HCT116 (cell line): ENCODE results near the gene ZNF692. TPM values are rescaled to one million over a fixed set of nuclear protein-coding genes. Genes with fewer than 3 reads are reported as not detected.

Experiments
- ATAC-seq: fragments of 200-7000 bp; cut with Tn5 transposase; 2 replicates; pipeline ENCODE4 v1.9.1; 2020; ENCODE audit warnings: mild to moderate bottlenecking, moderate library complexity
- BruUV-seq: library from RNA; stranded (reverse); fragments of 400-500 nt; replicated peaks from 2 replicates; lab custom pipeline; 2021; lab: Mats Ljungman, UMichigan
- CTCF ChIA-PET: fragments of 300-600 bp; sonication (Branson Sonifier 250); formaldehyde crosslinking; loops from one replicate; lab custom pipeline; 2021; ENCODE audit warnings: antibody characterized with exemption; lab: Charles Lee
- POLR2A ChIA-PET: fragments of 300-600, 350-600 bp; sonication (Branson Sonifier 250); formaldehyde crosslinking; loops from one replicate; lab custom pipeline; 2021; ENCODE audit warnings: antibody characterized with exemption; lab: Charles Lee
- RAD21 ChIA-PET, 2 experiments: fragments of 300-600 bp; sonication (Branson Sonifier 250); formaldehyde crosslinking; loops; one replicate each; lab custom pipeline; 2023; ENCODE audit warnings: low total read pairs in 2 of 2; ENCODE audit not compliant: uncharacterized antibody in 2 of 2, unreplicated experiment in 2 of 2, low non-redundant PET in 1 of 2; lab: Charles Lee
- DNase-seq: peaks from one replicate; pipeline ENCODE4 v3.0.0-alpha.2; 2010; ENCODE audit warnings: low read depth, low spot score
- H2AFZ ChIP-seq: fragments of 200-600 bp; shearing (Covaris generic), sonication (generic); 2 replicates; pipeline ENCODE4 v1.6.1; 2017; ENCODE audit warnings: low read depth, mixed run types, mixed read lengths, antibody characterized with exemption, low read length; ENCODE audit not compliant: poor library complexity, severe bottlenecking
- H3K27ac ChIP-seq: 2 replicates; pipeline ENCODE4 v1.5.1; 2012; ENCODE audit warnings: low read depth, low read length
- H3K27me3 ChIP-seq: fragments of 200-600 bp; sonication (generic); 2 replicates; pipeline ENCODE4 v1.6.1; 2016; ENCODE audit warnings: mixed run types, low read length, mixed read lengths; ENCODE audit not compliant: insufficient read depth
- H3K36me3 ChIP-seq, 2 experiments: fragments of 200-500 bp in 1 of 2; fragments of 200-600 bp in 1 of 2; sonication (Bioruptor generic) in 1 of 2; sonication (generic) in 1 of 2; 2 replicates each; pipeline versions ENCODE4 v1.5.1 to v1.6.1; 2014 to 2016; ENCODE audit warnings: low read length in 2 of 2, inconsistent platforms in 1 of 2, mixed read lengths in 1 of 2, mixed run types in 1 of 2; ENCODE audit not compliant: insufficient read depth in 2 of 2, control insufficient read depth in 1 of 2
- H3K4me1 ChIP-seq, 2 experiments: fragments of 200-600 bp in 1 of 2; sonication (generic) in 1 of 2; 2 replicates each; pipeline versions ENCODE4 v1.5.1 to v1.6.1; 2012 to 2017; ENCODE audit warnings: low read length in 2 of 2, inconsistent platforms in 1 of 2, mild to moderate bottlenecking in 1 of 2, mixed read lengths in 1 of 2, mixed run types in 1 of 2, moderate library complexity in 1 of 2; ENCODE audit not compliant: insufficient read depth in 2 of 2, control insufficient read depth in 1 of 2
- H3K4me2 ChIP-seq: fragments of 200-600 bp; sonication (generic); 2 replicates; pipeline ENCODE4 v1.6.1; 2017; ENCODE audit warnings: mixed run types, low read length, mixed read lengths
- H3K4me3 ChIP-seq, 2 experiments: fragments of 200-600 bp in 1 of 2; sonication (generic) in 1 of 2; replicated peaks in 1 of 2; 2 replicates each; pipeline ENCODE4 v1.5.1; 2011 to 2016; ENCODE audit warnings: low read length in 2 of 2, control low read depth in 1 of 2, low read depth in 1 of 2, mild to moderate bottlenecking in 1 of 2, mixed read lengths in 1 of 2, mixed run types in 1 of 2
- H3K79me2 ChIP-seq: fragments of 200-600 bp; sonication (generic); 2 replicates; pipeline ENCODE4 v1.6.1; 2017; ENCODE audit warnings: mild to moderate bottlenecking, mixed run types, low read length, moderate library complexity, mixed read lengths; ENCODE audit not compliant: insufficient read depth
- H3K9ac ChIP-seq: fragments of 200-600 bp; sonication (generic); 2 replicates; pipeline ENCODE4 v1.6.1; 2016; ENCODE audit warnings: low read length, mixed read lengths
- H3K9me2 ChIP-seq: fragments of 200-600 bp; sonication (generic), shearing (Covaris generic); 2 replicates; pipeline ENCODE4 v1.6.1; 2017; ENCODE audit warnings: mixed run types, mild to moderate bottlenecking, moderate library complexity; ENCODE audit not compliant: insufficient read depth
- H3K9me3 ChIP-seq, 2 experiments: fragments of 200-500 bp in 1 of 2; fragments of 200-600 bp in 1 of 2; sonication (Bioruptor generic) in 1 of 2; sonication (generic) in 1 of 2; 2 replicates each; pipeline ENCODE4 v1.6.1; 2014 to 2017; ENCODE audit warnings: low read length in 2 of 2, mixed read lengths in 2 of 2, inconsistent platforms in 1 of 2, low read depth in 1 of 2, mild to moderate bottlenecking in 1 of 2, mixed run types in 1 of 2, moderate library complexity in 1 of 2; ENCODE audit not compliant: control insufficient read depth in 1 of 2, insufficient read depth in 1 of 2
- H4K20me1 ChIP-seq: fragments of 200-600 bp; sonication (generic), shearing (Covaris generic); 2 replicates; pipeline ENCODE4 v1.6.1; 2017; ENCODE audit warnings: mixed run types, mild to moderate bottlenecking, moderate library complexity; ENCODE audit not compliant: insufficient read depth
- CBX3 ChIP-seq: IDR thresholded peaks from 2 replicates; pipeline ENCODE4 v1.6.1; 2012; ENCODE audit warnings: low read depth
- JUND ChIP-seq: IDR thresholded peaks from 2 replicates; pipeline ENCODE4 v1.6.1; 2012
- MAX ChIP-seq: IDR thresholded peaks from 2 replicates; pipeline ENCODE4 v1.6.1; 2012
- POLR2A ChIP-seq: IDR thresholded peaks from 2 replicates; pipeline ENCODE4 v1.7.0; 2011; ENCODE audit warnings: borderline replicate concordance; ENCODE audit not compliant: insufficient read depth, insufficient read length; ENCODE audit errors: extremely low read depth
- POLR2AphosphoS5 ChIP-seq: IDR thresholded peaks from 2 replicates; pipeline ENCODE4 v1.6.1; 2011; ENCODE audit warnings: mild to moderate bottlenecking, low read depth, low read length, moderate library complexity
- SP1 ChIP-seq: IDR thresholded peaks from 2 replicates; pipeline ENCODE4 v1.6.1; 2012; ENCODE audit warnings: low read depth
- ZFX ChIP-seq: fragments of 450-650 bp; IDR thresholded peaks from 2 replicates; pipeline ENCODE4 v1.6.1; 2017
- intact Hi-C: fragments of 100-400 bp; cut with micrococcal nuclease; formaldehyde crosslinking; loops from 2 replicates; pipeline ENCODE4 v1.10.0; 2022
- total RNA-seq: library from RNA; stranded (reverse); gene quantifications from one replicate; pipeline ENCODE4 v1.2.1, GENCODE V29; 2021; ENCODE audit not compliant: unreplicated experiment

Gene ZNF692
- total RNA-seq, 1 experiment from 2014 or later = 76.2 TPM

- H4K20me1 ChIP-seq = no peaks in the 10 kb centered on the region
- peaks cover 37% of the 10 kb centered on the region for H3K79me2 ChIP-seq
- intact Hi-C loops = loop anchor here (1.0 kb wide), 3 partner anchors 12 to 35 kb away; partner anchors contain the start of gene ZNF692
- H3K4me1 ChIP-seq = peaks cover 5 to 24% of the 10 kb centered on the region in 2 experiments; a peak in 3 of 4 replicates
- ATAC-seq (peak; percentile 77), DNase-seq (peak; percentile 85)
- ChIA-PET POLR2A (interaction anchor here (0.8 to 4.4 kb wide), 6 partner anchors 8 to 68 kb away, joined by 3 to 49 read pairs (median 6); partner anchors contain the start of genes PGBD2, SH3BP5L and ZNF692), RAD21 (interaction anchor here in 1 of 2 experiments (1.1 kb wide), 1 partner anchor 13 kb away, joined by 4 read pairs; the partner anchor contains the start of gene SH3BP5L), CTCF (interaction anchor here (1.0 to 2.9 kb wide), 6 partner anchors 10 to 142 kb away, joined by 3 to 24 read pairs (median 6); partner anchors contain the start of genes SH3BP5L and ZNF692)
- peak overlapping the region; percentile 88 for H3K9ac ChIP-seq
- no peak overlapping the region for H2AFZ ChIP-seq
- no peaks in the 10 kb centered on the region for H3K9me3 ChIP-seq
- H3K4me3 ChIP-seq = peak overlapping the region; percentile 69 to 84
- no peaks in the 10 kb centered on the region for H3K9me2 ChIP-seq
- H3K4me2 ChIP-seq = peak overlapping the region; percentile 84
- no peaks in the 10 kb centered on the region for H3K27me3 ChIP-seq
- peak; percentile 73 for TF ChIP-seq MAX
- TF ChIP-seq SP1 = peak; percentile 70
- no peak for TF ChIP-seq CBX3
- no peak for TF ChIP-seq POLR2A
- TF ChIP-seq POLR2AphosphoS5 = peak; percentile 38; the same call in 1 of the 2 replicates
- no peak for TF ChIP-seq JUND
- TF ChIP-seq ZFX = peak; percentile 77
- no peaks in the 10 kb centered on the region for H3K36me3 ChIP-seq
- H3K27ac ChIP-seq = peak overlapping the region; percentile 97
- BruUV-seq = no TSS peak
Measured at GRCh38 chr1:248838357-248839167, 20.3 kb downstream of the ZNF692 start.
